ENCODE data around the gene ZCWPW1. TPM values are rescaled to one million over a fixed set of nuclear protein-coding genes. Genes with fewer than 3 reads are reported as not detected.
"Not testable (repeated sequence)": the region's sequence is repeated elsewhere in the genome, so short reads cannot be mapped to it uniquely, and the experiment has no call there.

The ZCWPW1 gene
- total RNA-seq, 1 experiment from 2014 or later, result 1.1 TPM

DNA sequence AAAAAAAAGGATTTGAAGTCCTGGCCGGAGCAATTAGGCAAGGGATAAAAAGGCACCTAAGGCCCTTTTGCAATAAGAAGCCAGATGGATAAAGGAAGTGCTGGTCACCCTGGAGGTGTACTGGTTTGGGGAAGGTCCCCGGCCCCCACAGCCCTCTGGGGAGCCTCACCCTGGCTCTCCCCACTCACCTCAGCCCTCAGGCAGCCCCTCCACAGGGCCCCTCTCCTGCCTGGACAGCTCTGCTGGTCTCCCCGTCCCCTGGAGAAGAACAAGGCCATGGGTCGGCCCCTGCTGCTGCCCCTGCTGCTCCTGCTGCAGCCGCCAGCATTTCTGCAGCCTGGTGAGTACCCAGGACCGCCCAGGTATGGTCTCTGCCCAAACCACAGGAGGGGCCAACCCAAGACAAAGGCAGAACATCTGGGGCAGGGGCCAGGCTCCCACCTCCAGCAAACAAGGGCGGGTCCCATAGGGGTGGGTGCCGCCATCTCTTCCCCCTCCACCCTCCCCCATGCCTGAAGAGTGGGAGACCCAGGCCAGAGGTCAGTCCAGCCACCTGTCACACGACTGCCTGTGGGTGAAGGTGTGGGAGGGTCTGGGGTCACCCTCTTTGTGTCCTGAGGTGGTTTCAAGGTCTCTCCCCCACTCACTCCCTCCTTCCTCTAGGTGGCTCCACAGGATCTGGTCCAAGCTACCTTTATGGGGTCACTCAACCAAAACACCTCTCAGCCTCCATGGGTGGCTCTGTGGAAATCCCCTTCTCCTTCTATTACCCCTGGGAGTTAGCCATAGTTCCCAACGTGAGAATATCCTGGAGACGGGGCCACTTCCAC lies 70.3 kb downstream of the ZCWPW1 start, which contains the start of gene PILRB:
Gene PILRB, plus strand, starts transcription at position 91 of the 830 bp plus-strand sequence. Its CDS starts 186 bp downstream, at position 277.
- DNase-seq (ENCODE audit: low read depth), result no peak

DNA sequence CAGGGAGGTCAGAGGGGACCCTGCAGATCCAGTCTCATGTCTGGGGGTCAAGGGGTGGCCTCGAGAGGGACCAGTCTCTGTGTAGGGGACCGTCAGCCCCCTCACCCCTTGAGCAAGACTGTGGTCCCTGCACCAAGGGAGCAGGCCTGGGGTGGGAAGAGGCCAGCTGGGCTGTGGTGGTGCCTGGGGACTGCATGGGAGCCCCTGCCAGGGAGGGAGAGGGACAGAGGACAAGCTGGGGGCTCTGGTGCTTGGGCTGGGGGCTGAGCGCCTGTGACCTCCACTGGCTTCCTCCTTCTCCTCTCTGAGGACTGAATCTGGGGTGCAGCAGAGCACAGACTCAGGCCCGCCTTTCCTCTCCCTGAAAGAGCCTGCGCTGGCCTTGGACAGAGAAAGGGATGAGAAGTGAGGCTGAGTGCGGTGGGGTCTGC lies 71.4 kb downstream of the ZCWPW1 start:
- no peak for DNase-seq (ENCODE audit: low read depth)

DNA sequence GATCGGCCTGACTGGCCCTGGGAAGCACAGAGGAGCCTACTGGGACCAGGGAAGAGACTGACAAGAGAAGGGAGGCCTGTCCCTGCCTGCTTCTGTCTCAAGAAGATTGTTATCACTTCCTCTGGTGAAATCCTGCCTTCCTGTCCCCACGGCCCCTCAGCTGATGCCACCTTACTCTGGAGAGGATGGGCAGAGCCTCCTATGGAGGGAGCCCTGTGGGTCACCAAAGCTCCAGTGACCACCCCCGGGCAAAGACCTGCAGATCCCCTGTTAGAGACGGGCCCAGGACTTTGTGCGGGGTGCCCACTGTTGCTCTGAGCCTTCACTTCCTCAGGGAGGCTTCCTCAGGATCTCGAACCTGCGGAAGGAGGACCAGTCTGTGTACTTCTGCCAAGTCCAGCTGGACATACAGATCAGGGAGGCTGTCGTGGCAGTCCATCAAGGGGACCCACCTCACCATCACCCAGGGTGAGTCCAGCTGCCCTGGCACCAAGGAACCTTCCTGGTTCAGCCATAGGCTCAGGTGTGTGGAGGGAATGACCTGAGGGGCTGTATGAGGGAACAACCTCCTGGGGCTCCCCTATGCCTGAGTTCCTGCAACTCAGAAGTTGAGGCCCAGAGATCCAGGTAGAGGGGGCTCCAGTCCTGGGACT lies 72.0 kb downstream of the ZCWPW1 start:
- DNase-seq (ENCODE audit: low read depth), result no peak

DNA sequence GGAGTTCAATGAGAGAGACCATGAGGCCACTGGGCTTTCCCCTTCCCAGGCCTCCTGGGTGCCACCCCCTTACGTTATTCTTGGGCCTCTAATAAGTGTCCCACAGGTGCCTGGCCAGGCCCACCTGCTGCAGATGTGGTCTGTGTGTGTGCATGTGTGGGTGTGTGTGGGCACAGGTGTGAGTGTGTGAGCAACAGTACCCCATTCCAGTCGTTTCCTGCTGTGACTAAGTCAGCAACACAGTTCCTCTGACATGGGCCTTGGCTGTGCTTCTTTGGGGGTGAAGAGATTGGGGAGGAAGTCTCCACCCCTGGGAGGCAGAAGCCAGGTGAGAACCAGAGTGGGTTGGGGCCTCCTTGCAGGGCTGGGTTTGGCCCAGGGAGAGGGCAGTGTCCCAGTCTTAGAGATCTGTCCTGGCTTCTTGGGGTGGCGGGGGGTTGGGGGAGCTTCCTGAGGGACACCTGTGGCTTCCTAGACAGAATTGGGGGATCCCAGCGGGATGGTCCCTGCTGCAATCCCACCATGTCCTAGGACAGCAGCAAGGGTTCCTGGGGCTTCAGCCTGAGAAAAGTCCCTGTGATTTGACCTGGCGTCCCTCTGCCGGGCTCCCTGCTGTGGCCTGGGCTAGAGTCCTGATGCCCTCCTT lies 74.7 kb downstream of the ZCWPW1 start:
- DNase-seq (ENCODE audit: low read depth), result no peak

DNA sequence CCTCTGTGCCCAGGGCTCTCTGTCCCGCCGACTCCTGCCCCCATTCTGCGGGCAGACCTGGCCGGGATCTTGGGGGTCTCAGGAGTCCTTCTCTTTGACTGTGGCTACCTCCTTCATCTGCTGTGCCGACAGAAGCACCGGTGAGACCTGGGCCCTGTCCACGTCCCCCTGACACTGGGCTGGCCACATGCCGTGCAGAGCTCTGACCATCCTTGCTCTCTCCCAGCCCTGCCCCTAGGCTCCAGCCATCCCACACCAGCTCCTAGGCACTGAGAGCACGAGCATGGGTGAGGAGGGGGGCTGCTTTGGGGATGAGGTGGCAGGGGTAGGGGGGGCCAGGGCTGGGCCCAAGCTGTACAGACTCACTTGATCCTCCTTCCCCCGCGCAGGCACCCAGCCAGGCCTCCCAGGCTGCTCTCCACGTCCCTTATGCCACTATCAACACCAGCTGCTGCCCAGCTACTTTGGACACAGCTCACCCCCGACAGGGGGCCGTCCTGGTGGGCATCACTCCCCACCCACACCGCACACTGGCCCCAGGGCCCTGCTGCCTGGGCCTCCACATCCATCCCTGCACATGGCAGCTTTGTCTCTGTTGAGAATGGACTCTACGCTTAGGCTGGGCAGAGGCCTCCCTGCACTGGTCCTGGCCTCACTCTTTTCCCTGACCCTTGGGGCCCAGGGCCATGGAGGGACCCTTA lies 75.4 kb downstream of the ZCWPW1 start:
- no peak for DNase-seq (ENCODE audit: low read depth)

DNA sequence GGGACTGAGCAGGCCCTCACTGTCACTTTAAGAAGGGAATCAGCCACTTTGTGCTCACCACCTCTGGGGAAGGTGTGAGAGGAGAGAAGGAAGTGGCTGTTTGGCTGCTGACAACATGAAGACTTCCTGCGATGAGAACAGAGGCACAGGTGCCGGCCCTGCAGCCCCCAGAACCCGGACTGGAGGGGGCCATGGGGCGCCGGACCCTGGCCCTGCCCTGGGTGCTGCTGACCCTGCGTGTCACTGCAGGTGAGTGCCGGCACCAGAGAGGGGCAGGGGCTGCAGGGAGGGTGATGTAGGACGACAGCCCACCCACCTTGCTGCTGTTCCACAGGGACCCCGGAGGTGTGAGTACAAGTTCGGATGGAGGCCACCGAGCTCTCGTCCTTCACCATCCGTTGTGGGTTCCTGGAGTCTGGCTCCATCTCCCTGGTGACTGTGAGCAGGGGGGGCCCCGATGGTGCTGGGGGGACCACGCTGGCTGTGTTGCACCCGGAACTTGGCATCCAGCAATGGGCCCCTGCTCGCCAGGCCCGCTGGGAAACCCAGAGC lies 76.2 kb downstream of the ZCWPW1 start:
- DNase-seq (ENCODE audit: low read depth), result not testable (repeated sequence)

DNA sequence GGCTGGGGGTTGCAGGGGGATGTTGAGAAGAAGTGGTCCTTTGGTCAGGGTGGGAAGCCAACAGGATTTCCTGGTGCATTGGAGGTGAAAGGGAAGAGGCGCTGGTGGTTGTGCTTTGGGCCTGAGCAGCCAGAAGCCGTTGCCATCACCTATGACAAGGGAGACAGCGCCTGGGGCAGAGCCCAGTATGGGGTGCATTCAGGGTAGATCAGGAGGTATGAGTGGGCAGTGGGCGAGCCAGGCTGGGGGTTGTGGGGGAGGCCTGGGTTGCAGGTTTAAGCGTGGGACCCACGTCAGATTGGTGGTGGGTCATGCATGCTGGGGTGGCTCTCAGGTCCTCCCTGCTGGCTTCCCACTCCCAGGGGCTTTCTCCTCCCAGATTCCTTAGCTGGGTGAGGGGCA lies 76.8 kb downstream of the ZCWPW1 start:
- no peak for DNase-seq (ENCODE audit: low read depth)

Other genes with a start within 250 kb of the ZCWPW1 start
- not detected in 2 replicates for gene PVRIG, start 208.8 kb downstream of the ZCWPW1 start, total RNA-seq (2014; rRNA removed; shearing (Covaris generic))
- not detected in 2 replicates for gene SPDYE3, start 121.0 kb downstream of the ZCWPW1 start, total RNA-seq (2014; rRNA removed; shearing (Covaris generic))
- gene PILRB, start 70.6 kb downstream of the ZCWPW1 start, total RNA-seq (2014; rRNA removed; shearing (Covaris generic)), result 21.5 and 23.4 TPM in 2 replicates
- gene PILRA, start 55.2 kb downstream of the ZCWPW1 start, total RNA-seq (2014; rRNA removed; shearing (Covaris generic)), result 0.61 and 1.2 TPM in 2 replicates
- gene MEPCE, start 1.1 kb upstream of the ZCWPW1 start, total RNA-seq (2014; rRNA removed; shearing (Covaris generic)), result 69.7 and 86.6 TPM in 2 replicates
- 47.7 and 64.3 TPM in 2 replicates for gene PPP1R35, start 7.8 kb upstream of the ZCWPW1 start, total RNA-seq (2014; rRNA removed; shearing (Covaris generic))
- 0.85 TPM in 1 of 2 replicates, not detected in the other for gene SPACDR, start 35.6 kb upstream of the ZCWPW1 start, total RNA-seq (2014; rRNA removed; shearing (Covaris generic))
- gene TSC22D4, start 50.5 kb upstream of the ZCWPW1 start, total RNA-seq (2014; rRNA removed; shearing (Covaris generic)), result 58.9 and 65.7 TPM in 2 replicates
- 0.10 and 0.20 TPM in 2 replicates for gene NYAP1, start 55.2 kb upstream of the ZCWPW1 start, total RNA-seq (2014; rRNA removed; shearing (Covaris generic))
- 13.5 and 19.9 TPM in 2 replicates for gene AGFG2, start 110.5 kb upstream of the ZCWPW1 start, total RNA-seq (2014; rRNA removed; shearing (Covaris generic))
- gene SAP25, start 145.2 kb upstream of the ZCWPW1 start, total RNA-seq (2014; rRNA removed; shearing (Covaris generic)), result 0.43 and 1.6 TPM in 2 replicates
- 14.3 and 19.7 TPM in 2 replicates for gene LRCH4, start 157.4 kb upstream of the ZCWPW1 start, total RNA-seq (2014; rRNA removed; shearing (Covaris generic))
- gene FBXO24, start 157.6 kb upstream of the ZCWPW1 start, total RNA-seq (2014; rRNA removed; shearing (Covaris generic)), result 0.37 TPM in 1 of 2 replicates, not detected in the other
- 0.73 and 1.5 TPM in 2 replicates for gene PCOLCE, start 173.7 kb upstream of the ZCWPW1 start, total RNA-seq (2014; rRNA removed; shearing (Covaris generic))
- gene MOSPD3, start 183.8 kb upstream of the ZCWPW1 start, total RNA-seq (2014; rRNA removed; shearing (Covaris generic)), result 3.6 and 13.0 TPM in 2 replicates
- gene TFR2, start 212.8 kb upstream of the ZCWPW1 start, total RNA-seq (2014; rRNA removed; shearing (Covaris generic)), result not detected in 2 replicates
- not detected in 2 replicates for gene ACTL6B, start 227.7 kb upstream of the ZCWPW1 start, total RNA-seq (2014; rRNA removed; shearing (Covaris generic))
- gene GNB2, start 245.0 kb upstream of the ZCWPW1 start, total RNA-seq (2014; rRNA removed; shearing (Covaris generic)), result 92.6 and 162 TPM in 2 replicates